Daoy (cell line): ENCODE results near the gene FRMD5. TPM values are rescaled to one million over a fixed set of nuclear protein-coding genes. Genes with fewer than 3 reads are reported as not detected.
"Not testable (repeated sequence)": the region's sequence is repeated elsewhere in the genome, so short reads cannot be mapped to it uniquely, and the experiment has no call there.

ENCODE experiments used
- DNase-seq: peaks from one replicate; pipeline ENCODE4 v3.0.0-alpha.2; 2015; ENCODE audit warnings: low read depth
- total RNA-seq: library from RNA; depleted of rRNA; stranded (reverse); fragments of >200 nt; shearing (Covaris generic); gene quantifications from 2 replicates; pipeline ENCODE4 v1.2.3, GENCODE V29; 2014

FRMD5 gene
- total RNA-seq, 1 experiment from 2014 or later = 8.7 TPM

DNA sequence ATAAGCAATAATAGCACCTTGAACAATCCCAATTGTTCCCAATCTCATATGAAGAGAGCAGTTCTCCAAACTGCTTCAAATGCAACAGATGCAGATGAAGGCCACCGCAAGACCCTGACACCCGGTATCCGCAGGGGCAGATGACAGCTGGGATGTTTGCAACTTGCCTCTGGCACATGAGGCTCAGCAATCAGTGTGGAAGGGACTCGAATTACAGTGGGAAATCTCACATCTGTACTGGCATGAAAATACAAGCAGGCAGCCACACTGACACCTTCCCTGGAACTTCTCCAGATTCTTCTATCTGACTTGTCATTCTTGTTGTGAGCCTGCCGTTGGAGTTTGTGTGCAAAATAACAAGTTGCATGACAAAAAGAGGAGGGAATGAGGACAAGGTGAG is 299.5 kb downstream of the FRMD5 start:
- DNase-seq = no peak

GRCh38 chr15:43893956-43894355 is 301.1 kb downstream of the FRMD5 start:
- no peak for DNase-seq

- no peak for DNase-seq
Measured at GRCh38 chr15:43889042-43889441, 306.0 kb downstream of the FRMD5 start.

GRCh38 chr15:43887901-43888300 is 307.2 kb downstream of the FRMD5 start:
- no peak for DNase-seq

DNA sequence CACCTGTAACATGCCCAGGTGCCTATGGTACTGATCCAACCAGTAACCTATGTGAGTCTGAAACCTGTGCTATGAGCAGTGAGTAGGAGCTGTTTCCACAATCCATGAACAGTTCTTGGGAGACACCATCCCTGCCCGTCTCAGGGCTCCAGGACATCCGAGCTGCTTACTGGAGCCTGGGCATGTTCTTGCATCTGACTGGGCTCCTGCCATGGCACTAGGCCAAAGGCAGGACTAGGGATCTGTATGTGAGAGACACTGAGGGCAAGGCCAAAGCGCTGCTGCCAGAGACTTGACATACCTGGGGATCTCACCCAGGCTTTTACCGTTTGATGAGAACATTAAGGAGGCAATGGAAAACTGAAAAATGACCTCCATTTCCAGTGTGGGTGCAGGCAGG is 308.5 kb downstream of the FRMD5 start:
- DNase-seq = no peak

DNA sequence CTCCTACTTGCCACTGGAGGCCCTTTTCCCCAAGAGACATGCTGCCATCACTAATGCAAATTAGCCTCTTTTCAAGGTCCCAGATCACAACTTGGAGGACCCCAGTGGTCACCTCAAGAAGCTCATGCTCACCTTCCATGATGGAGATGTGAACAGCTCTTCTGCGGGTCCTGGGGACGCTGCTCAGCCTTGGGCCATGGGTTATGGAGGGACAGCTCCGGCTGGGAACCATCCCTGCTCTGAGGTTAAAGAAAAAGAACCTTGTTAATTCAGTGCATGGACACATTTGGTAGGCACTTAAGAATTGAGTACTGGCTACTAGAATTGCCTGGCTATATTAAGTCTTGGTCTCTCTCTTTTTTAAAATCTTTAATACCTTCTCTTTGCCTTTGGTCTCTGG is 311.5 kb downstream of the FRMD5 start:
- DNase-seq = no peak

- peak; percentile 10 for DNase-seq
Measured at GRCh38 chr15:43881944-43882343, 313.1 kb downstream of the FRMD5 start.

GRCh38 chr15:43881245-43881644 is 313.8 kb downstream of the FRMD5 start:
- no peak for DNase-seq

GRCh38 chr15:43880406-43881194 is 314.5 kb downstream of the FRMD5 start:
- DNase-seq = no peak

DNA sequence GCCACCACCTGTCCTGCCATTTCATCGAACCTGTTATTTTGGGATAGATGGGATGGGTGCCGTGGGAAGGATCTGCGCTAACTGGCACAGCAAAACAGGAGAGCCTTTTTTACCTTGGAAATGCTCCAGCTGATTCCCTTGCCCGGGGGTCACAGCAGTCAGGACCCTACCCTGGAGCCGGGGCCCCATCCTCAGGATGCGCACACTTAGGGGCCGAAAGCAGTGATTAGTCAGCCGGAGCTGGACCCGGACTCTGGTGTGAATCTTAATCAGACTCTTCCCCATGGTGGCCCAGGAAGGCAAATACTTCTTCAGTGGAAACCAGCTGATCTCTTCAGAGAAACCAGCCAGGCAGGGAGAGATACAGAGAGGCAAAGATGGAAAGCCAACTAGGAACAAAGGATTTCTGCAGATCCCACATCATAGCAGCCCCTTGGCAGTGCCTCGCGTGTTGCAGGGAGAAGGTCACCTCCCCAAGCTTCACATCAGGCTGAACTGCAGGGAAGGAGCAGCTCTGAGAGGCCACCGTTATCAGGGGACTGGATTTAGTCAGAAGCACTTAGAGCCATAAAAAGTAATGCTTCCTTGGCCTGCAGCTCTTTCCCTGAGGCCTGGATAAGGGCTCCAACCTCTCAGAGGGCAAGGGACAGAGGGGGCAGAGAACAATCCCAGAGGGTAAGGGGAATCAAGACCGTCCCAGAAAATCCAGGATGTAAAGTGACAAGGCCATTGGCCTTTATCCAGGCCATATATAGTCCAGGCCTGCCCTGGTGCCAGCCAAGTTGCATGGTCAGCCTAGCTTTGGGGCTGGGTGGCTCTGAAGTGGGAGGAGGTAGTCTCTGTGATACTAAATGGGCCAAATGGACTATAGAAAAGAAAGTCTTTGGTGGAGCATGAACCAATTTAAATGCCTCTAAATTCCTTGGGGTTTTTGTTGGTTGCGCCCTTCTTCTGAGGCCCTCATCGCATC is 315.4 kb downstream of the FRMD5 start:
- DNase-seq = no peak

GRCh38 chr15:43878446-43878845 is 316.6 kb downstream of the FRMD5 start:
- no peak for DNase-seq

- DNase-seq = no peak
Measured at GRCh38 chr15:43877371-43877770, 317.7 kb downstream of the FRMD5 start.

DNA sequence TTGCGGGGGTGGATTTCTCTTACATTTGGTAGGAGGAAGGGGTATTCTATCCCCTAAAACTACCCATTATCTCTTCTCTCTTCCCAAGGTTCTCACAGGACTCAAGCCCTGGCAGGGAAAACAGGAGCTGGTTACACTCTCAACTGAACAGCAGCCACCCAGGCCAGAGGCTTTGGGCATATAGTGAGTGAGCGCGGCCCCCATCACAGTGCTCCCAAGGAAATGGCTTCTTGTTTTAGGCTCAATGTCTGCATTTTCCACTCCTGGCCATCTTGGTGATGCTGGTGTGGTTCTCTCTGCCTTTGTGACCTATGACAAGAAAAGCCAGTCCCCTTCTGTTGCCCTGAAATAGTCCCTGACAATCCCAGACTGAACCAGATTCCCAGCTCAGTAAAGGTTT is 318.2 kb downstream of the FRMD5 start:
- no peak for DNase-seq

- no peak for DNase-seq
Measured at GRCh38 chr15:43873651-43874050, 321.4 kb downstream of the FRMD5 start.

DNA sequence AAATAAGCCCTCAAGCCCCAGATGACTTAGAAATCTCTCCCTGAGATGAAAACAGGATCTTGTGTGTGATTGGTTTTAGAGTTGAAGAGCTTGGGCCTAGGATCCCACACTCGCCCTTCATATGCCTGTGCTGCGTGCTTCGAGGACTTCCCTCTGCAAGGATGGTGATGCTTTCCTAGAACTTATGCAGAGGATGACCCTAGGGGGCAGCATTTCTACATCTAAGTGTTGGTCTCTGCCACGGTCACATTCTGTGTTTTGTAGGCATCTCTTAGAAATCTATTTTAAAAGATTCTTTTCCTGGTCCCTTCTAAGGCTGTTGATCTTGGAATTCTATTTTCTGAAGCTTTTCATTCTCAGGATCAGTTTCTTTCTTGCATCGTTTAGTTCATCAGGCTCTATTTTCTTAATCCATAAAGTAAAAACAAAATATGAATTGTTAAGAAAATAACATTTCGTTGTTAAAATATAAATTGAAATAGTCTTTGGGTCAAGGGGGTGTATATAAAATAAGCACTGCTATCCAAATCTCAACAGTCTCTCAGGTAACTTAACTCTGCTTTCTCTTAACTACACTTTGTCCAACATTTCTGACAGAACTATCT is 322.6 kb downstream of the FRMD5 start:
- peak; percentile 54 for DNase-seq

DNA sequence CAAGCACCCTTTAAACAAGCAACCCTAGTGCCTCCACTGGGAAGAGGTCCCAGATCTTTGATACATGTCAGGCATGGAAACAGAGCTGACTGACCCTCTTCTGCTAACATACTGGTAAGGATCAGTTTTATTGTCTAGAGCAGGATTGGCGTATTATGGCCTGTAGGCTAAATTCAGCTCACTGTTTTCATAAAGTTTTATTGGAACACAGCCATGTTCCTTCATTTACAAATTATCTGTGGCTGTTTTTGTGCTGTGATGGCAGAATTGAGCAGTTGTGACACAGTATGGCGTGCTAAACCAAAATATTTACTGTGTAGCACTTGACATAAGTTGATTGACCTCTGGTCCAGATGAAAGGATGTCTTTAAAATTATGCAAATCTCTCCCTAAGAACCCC is 323.2 kb downstream of the FRMD5 start:
- no peak for DNase-seq

DNA sequence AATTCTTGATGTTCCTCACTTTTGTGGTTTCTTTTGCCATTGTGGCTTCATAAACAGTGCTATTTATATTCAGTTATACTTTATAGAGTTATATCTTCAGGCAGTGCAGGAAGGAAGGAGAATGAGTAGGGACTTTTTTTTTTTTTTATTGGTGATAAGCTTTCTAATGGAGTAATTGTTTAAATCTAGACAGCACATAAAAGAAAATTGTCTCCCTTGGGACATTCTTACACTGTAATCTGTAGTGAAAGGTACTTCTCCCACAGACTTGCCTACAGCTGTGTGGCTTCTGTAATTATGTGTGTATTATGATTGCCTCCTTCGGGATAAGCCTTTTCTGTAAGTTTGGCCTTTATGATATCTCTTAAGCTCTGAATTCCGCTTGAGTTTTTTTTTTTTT is 326.7 kb downstream of the FRMD5 start:
- DNase-seq = no peak

DNA sequence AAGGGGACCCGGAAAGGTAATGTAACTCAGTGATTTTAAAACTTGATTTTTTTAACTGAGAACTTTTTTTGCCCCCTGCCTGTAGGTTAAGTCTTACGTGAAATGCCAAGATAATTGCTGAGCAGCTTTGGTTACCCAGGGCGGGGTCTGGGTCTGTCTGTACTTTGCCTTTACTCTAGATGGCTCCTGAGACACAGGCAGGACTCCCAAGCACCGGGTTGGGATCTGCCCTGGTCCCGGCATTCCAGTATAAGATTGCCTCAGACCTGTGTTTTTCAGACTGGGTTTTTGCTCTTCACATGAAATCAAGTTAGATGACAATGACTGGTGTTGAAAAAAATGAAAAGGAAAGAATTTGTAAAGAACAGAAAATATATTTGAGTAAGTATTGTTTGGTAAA is 328.0 kb downstream of the FRMD5 start:
- DNase-seq = no peak

- DNase-seq = not testable (repeated sequence)
Measured at GRCh38 chr15:43866636-43867035, 328.4 kb downstream of the FRMD5 start.

GRCh38 chr15:43859546-43859945 is 335.5 kb downstream of the FRMD5 start:
- DNase-seq = no peak

DNA sequence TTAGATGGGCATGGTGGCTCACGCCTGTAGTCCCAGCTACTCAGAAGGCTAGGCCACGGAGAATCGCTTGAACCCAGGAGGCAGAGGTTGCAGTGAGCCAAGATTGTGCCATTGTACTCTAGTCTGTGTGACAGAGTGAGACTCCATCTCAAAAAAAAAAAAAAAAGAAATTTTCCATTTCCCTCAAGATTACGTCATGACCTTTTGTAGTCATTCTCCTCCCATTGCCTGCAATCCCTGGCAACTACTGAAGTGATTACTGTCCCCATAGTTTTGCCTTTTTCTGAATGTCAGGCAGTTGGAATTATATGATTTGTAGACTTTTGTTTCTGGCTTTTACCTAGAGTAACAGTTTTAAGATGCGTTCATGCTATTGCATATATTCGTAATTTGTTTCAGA is 340.3 kb downstream of the FRMD5 start:
- no peak for DNase-seq

DNA sequence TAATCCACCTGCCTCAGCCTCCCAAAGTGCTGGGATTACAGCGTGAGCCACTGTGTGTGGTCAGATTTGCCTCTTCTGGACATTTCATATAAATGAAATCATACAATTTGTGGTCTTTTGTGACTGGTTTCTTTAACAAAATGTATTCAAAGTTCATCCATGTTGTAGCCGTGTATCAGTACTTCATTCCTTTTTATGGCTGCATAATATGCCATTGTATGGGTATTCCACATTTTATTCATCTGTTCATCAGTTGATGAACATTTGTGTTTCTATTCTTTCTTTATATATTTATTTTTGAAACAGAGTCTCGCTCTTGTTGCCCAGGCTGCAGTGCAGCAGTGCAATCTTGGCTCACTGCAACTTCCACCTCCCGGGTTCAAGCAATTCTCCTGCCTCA is 342.5 kb downstream of the FRMD5 start:
- DNase-seq = no peak
